Measurements from ENCODE around the gene ERBB4. TPM values are rescaled to one million over a fixed set of nuclear protein-coding genes. Genes with fewer than 3 reads are reported as not detected.

ERBB4 gene
- total RNA-seq, 1 donor from 2014 or later, result 1.7 TPM

GRCh38 chr2:212428681-212429478, 109.7 kb downstream of the ERBB4 start:
- Histone ChIP-seq H3K27ac (no peak overlapping the region), H3K4me1 (peaks cover 0 to 4% of the 10 kb centered on the region in 2 donors), H3K9me3 (no peaks in the 10 kb centered on the region), H3K27me3 (no peaks in the 10 kb centered on the region), H3K4me3 (no peak overlapping the region), H3K36me3 (no peaks in the 10 kb centered on the region)
- intact Hi-C loops (cut with DNase I), result no loop called here
- no peak for TF ChIP-seq CTCF (IDR thresholded peaks at IDR 0.05)
- DNase-seq (ENCODE audit: low spot score in 2 of 2), result no peak

- no peak for TF ChIP-seq CTCF (IDR thresholded peaks at IDR 0.05)
- no peaks in the 10 kb centered on the region for H3K36me3 ChIP-seq
- H3K27me3 ChIP-seq, result no peaks in the 10 kb centered on the region
- H3K4me1 ChIP-seq, result peaks cover 0 to 4% of the 10 kb centered on the region in 2 donors
- intact Hi-C loops (cut with DNase I), result no loop called here
- DNase-seq (ENCODE audit: low spot score in 2 of 2), result no peak
- H3K9me3 ChIP-seq, result no peaks in the 10 kb centered on the region
- H3K4me3 ChIP-seq, result no peak overlapping the region
- H3K27ac ChIP-seq, result no peak overlapping the region
These were observed 111.0 kb downstream of the ERBB4 start for GRCh38 chr2:212427638-212428037.

GRCh38 chr2:212426637-212427412, 111.8 kb downstream of the ERBB4 start:
- H3K4me1 ChIP-seq, result peaks cover 0 to 4% of the 10 kb centered on the region in 2 donors
- no peaks in the 10 kb centered on the region for H3K36me3 ChIP-seq
- no peak for DNase-seq (ENCODE audit: low spot score in 2 of 2)
- intact Hi-C loops (cut with DNase I), result no loop called here
- H3K4me3 ChIP-seq, result no peak overlapping the region
- no peak for TF ChIP-seq CTCF (IDR thresholded peaks at IDR 0.05)
- no peaks in the 10 kb centered on the region for H3K27me3 ChIP-seq
- no peak overlapping the region for H3K27ac ChIP-seq
- no peaks in the 10 kb centered on the region for H3K9me3 ChIP-seq

GRCh38 chr2:212424082-212424481, 114.5 kb downstream of the ERBB4 start:
- Histone ChIP-seq H3K4me1 (peaks cover 0 to under 1% of the 10 kb centered on the region in 2 donors), H3K27ac (no peak overlapping the region), H3K9me3 (no peaks in the 10 kb centered on the region), H3K27me3 (no peaks in the 10 kb centered on the region), H3K36me3 (no peaks in the 10 kb centered on the region), H3K4me3 (no peak overlapping the region)
- no peak for DNase-seq (ENCODE audit: low spot score in 2 of 2)
- no peak for TF ChIP-seq CTCF (IDR thresholded peaks at IDR 0.05)
- intact Hi-C loops (cut with DNase I), result no loop called here

- intact Hi-C loops (cut with DNase I), result no loop called here
- H3K36me3 ChIP-seq, result no peaks in the 10 kb centered on the region
These were observed 115.5 kb downstream of the ERBB4 start for GRCh38 chr2:212423089-212423488.

More at GRCh38 chr2:212423089-212423488, 115.5 kb downstream of the ERBB4 start:
- H3K27ac ChIP-seq, result no peak overlapping the region
- no peak overlapping the region for H3K4me3 ChIP-seq
- no peaks in the 10 kb centered on the region for H3K27me3 ChIP-seq
- no peaks in the 10 kb centered on the region for H3K4me1 ChIP-seq
- TF ChIP-seq CTCF (IDR thresholded peaks at IDR 0.05), result no peak
- no peak for DNase-seq (ENCODE audit: low spot score in 2 of 2)
- no peaks in the 10 kb centered on the region for H3K9me3 ChIP-seq
